HEK293 (cell line): ENCODE data around the gene SPON2.

Experiments
- CTCF ChIA-PET: fragments of 350-600 bp; formaldehyde crosslinking; extraction: SDS; loops from one replicate; lab custom pipeline; 2021; ENCODE audit warnings: antibody characterized with exemption; lab: Yijun Ruan, JAX
- POLR2A ChIA-PET: fragments of 300-600 bp; formaldehyde crosslinking; extraction: SDS; loops from one replicate; lab custom pipeline; 2020; ENCODE audit warnings: antibody characterized with exemption, inconsistent platforms; lab: Yijun Ruan, JAX
- H3K27ac ChIP-seq: fragments of 200-500 bp; sonication (Bioruptor generic); 2 replicates; pipeline ENCODE4 v1.5.1; 2014; ENCODE audit warnings: low read depth, low read length, control low read depth, inconsistent platforms; ENCODE audit errors: extremely low read depth
- H3K36me3 ChIP-seq, 2 experiments: fragments of 200-500 bp in 1 of 2; sonication (Bioruptor generic) in 1 of 2; 1 replicate in 1 of 2; 2 replicates in 1 of 2; pipeline ENCODE4 v1.5.1; 2014 to 2017; ENCODE audit warnings: inconsistent platforms in 2 of 2, low read length in 2 of 2; ENCODE audit not compliant: control insufficient read depth in 2 of 2, insufficient read depth in 1 of 2
- H3K4me1 ChIP-seq: fragments of 200-500 bp; sonication (Bioruptor generic); 2 replicates; pipeline ENCODE4 v1.5.1; 2014; ENCODE audit warnings: mild to moderate bottlenecking, low read length, inconsistent platforms; ENCODE audit not compliant: control insufficient read depth, insufficient read depth
- H3K4me3 ChIP-seq: 2 replicates; pipeline ENCODE4 v1.5.1; 2011; ENCODE audit warnings: low read depth, mild to moderate bottlenecking, control low read depth, low read length, moderate library complexity
- H3K9me3 ChIP-seq: fragments of 200-500 bp; sonication (Bioruptor generic); 2 replicates; pipeline ENCODE4 v1.5.1; 2014; ENCODE audit warnings: low read depth, low read length, inconsistent platforms; ENCODE audit not compliant: control insufficient read depth, insufficient read depth
- EGR2 ChIP-seq: fragments of 450-650 bp; formaldehyde crosslinking; IDR thresholded peaks from 2 replicates; pipeline ENCODE4 v1.5.1; 2016; ENCODE audit warnings: low read depth, missing biosample characterization, missing genetic modification characterization
- ELK4 ChIP-seq: IDR thresholded peaks from 2 replicates; pipeline ENCODE4 v1.6.1; 2011; ENCODE audit warnings: mild to moderate bottlenecking, low read depth, low read length, borderline replicate concordance
- HOXA7 ChIP-seq: sonication (generic); formaldehyde crosslinking; IDR thresholded peaks from 2 replicates; pipeline ENCODE4 v1.8.1; 2022; ENCODE audit warnings: missing genetic modification reagents, borderline replicate concordance
- OVOL3 ChIP-seq: fragments of 450-650 bp; formaldehyde crosslinking; IDR thresholded peaks from 2 replicates; pipeline ENCODE4 v1.5.1; 2016; ENCODE audit warnings: missing biosample characterization, missing genetic modification characterization
- PRDM1 ChIP-seq: fragments of 450-650 bp; formaldehyde crosslinking; IDR thresholded peaks from 2 replicates; pipeline ENCODE4; 2016; ENCODE audit warnings: missing biosample characterization, missing genetic modification characterization
- SALL2 ChIP-seq: fragments of 450-650 bp; formaldehyde crosslinking; IDR thresholded peaks from 2 replicates; pipeline ENCODE4 v1.5.0; 2017; ENCODE audit warnings: missing biosample characterization, mild to moderate bottlenecking, missing genetic modification characterization, borderline replicate concordance
- ZBTB11 ChIP-seq: fragments of 450-650 bp; formaldehyde crosslinking; conservative IDR thresholded peaks from 2 replicates; pipeline ENCODE4 v1.5.1; 2016; ENCODE audit warnings: low read depth, missing biosample characterization, missing genetic modification characterization
- ZBTB17 ChIP-seq: fragments of 450-650 bp; formaldehyde crosslinking; IDR thresholded peaks from 2 replicates; pipeline ENCODE4 v1.5.1; 2016; ENCODE audit warnings: missing biosample characterization, missing genetic modification characterization
- ZBTB26 ChIP-seq: fragments of 450-650 bp; formaldehyde crosslinking; optimal IDR thresholded peaks from 2 replicates; pipeline ENCODE3; 2016; ENCODE audit warnings: missing biosample characterization, mild to moderate bottlenecking, missing genetic modification characterization
- ZFHX2 ChIP-seq: fragments of 450-650 bp; formaldehyde crosslinking; conservative IDR thresholded peaks from 2 replicates; pipeline ENCODE4 v1.5.1; 2016; ENCODE audit warnings: missing biosample characterization, missing genetic modification characterization
- ZNF211 ChIP-seq: fragments of 450-650 bp; formaldehyde crosslinking; IDR thresholded peaks from 2 replicates; pipeline ENCODE4 v1.5.1; 2016; ENCODE audit warnings: low read depth, missing biosample characterization, missing genetic modification characterization
- ZNF280C ChIP-seq: fragments of 450-650 bp; formaldehyde crosslinking; IDR thresholded peaks from 2 replicates; pipeline ENCODE4 v1.5.1; 2016; ENCODE audit warnings: missing biosample characterization, missing genetic modification characterization
- ZNF341 ChIP-seq: fragments of 450-650 bp; formaldehyde crosslinking; IDR thresholded peaks from 2 replicates; pipeline ENCODE4; 2016; ENCODE audit warnings: low read depth, missing biosample characterization, missing genetic modification characterization
- ZNF350 ChIP-seq: fragments of 450-650 bp; formaldehyde crosslinking; IDR thresholded peaks from 2 replicates; pipeline ENCODE4 v1.5.0; 2017; ENCODE audit warnings: missing biosample characterization, mild to moderate bottlenecking, missing genetic modification characterization
- ZNF549 ChIP-seq: fragments of 450-650 bp; IDR thresholded peaks from 2 replicates; pipeline ENCODE4 v1.5.1; 2018; ENCODE audit warnings: missing biosample characterization, missing genetic modification characterization, mild to moderate bottlenecking, inconsistent platforms, moderate library complexity
- ZNF585B ChIP-seq: fragments of 450-650 bp; formaldehyde crosslinking; IDR thresholded peaks from 2 replicates; pipeline ENCODE4 v1.5.1; 2016; ENCODE audit warnings: missing biosample characterization, missing genetic modification characterization
- ZNF645 ChIP-seq: fragments of 450-650 bp; formaldehyde crosslinking; IDR thresholded peaks from 2 replicates; pipeline ENCODE4; 2016; ENCODE audit warnings: missing biosample characterization, missing genetic modification characterization
- ZXDB ChIP-seq: fragments of 450-650 bp; formaldehyde crosslinking; IDR thresholded peaks from 2 replicates; pipeline ENCODE4 v1.5.1; 2016; ENCODE audit warnings: missing biosample characterization, missing genetic modification characterization

Gene SPON2

GRCh38 chr4:1211371-1211770 lies 39.0 kb upstream of the SPON2 start:
- Histone ChIP-seq H3K9me3 (no peaks in the 10 kb centered on the region), H3K36me3 (peaks cover 0 to 52% of the 10 kb centered on the region in 2 experiments; a peak in 1 of 3 replicates), H3K4me3 (no peak overlapping the region), H3K4me1 (no peaks in the 10 kb centered on the region), H3K27ac (no peak overlapping the region)
- POLR2A ChIA-PET = no interaction called here
- no peak for TF ChIP-seq ZNF549 (tag by site-specific recombination)
- CTCF ChIA-PET = no interaction called here

- peaks cover 0 to 48% of the 10 kb centered on the region in 2 experiments; a peak in 1 of 3 replicates for H3K36me3 ChIP-seq
- POLR2A ChIA-PET = interaction anchor here (0.5 kb wide), 1 partner anchor 28 kb away, joined by 3 read pairs; no protein-coding TSS in a partner anchor
- no peak overlapping the region for H3K4me3 ChIP-seq
Observed at GRCh38 chr4:1210971-1211370, 38.6 kb upstream of the SPON2 start.

More at GRCh38 chr4:1210971-1211370, 38.6 kb upstream of the SPON2 start:
- no peak for TF ChIP-seq ZXDB (tag by site-specific recombination)
- no peak for TF ChIP-seq OVOL3 (tag by site-specific recombination)
- no peak for TF ChIP-seq ZNF585B (tag by site-specific recombination)
- TF ChIP-seq ZNF341 (tag by site-specific recombination) = no peak
- no peak for TF ChIP-seq ZNF350 (tag by site-specific recombination)
- no peak for TF ChIP-seq ZNF280C (tag by site-specific recombination)
- TF ChIP-seq ZBTB17 (tag by site-specific recombination) = no peak
- no peak for TF ChIP-seq ZBTB26
- no peak for TF ChIP-seq ZFHX2 (tag by site-specific recombination)
- TF ChIP-seq ZBTB11 (tag by site-specific recombination) = no peak
- no peak for TF ChIP-seq ZNF645
- TF ChIP-seq PRDM1 (tag by site-specific recombination) = no peak
- TF ChIP-seq EGR2 (tag by site-specific recombination) = no peak
- TF ChIP-seq ELK4 = no peak
- no peak for TF ChIP-seq HOXA7 (CRISPR knock-in tag)
- TF ChIP-seq ZNF211 (tag by site-specific recombination) = no peak
- TF ChIP-seq SALL2 (tag by site-specific recombination) = no peak
- no peak overlapping the region for H3K27ac ChIP-seq
- H3K4me1 ChIP-seq = no peaks in the 10 kb centered on the region
- CTCF ChIA-PET = no interaction called here
- no peaks in the 10 kb centered on the region for H3K9me3 ChIP-seq
